ENCODE measurements around the gene NIT1.

The NIT1 gene, protein sequence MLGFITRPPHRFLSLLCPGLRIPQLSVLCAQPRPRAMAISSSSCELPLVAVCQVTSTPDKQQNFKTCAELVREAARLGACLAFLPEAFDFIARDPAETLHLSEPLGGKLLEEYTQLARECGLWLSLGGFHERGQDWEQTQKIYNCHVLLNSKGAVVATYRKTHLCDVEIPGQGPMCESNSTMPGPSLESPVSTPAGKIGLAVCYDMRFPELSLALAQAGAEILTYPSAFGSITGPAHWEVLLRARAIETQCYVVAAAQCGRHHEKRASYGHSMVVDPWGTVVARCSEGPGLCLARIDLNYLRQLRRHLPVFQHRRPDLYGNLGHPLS

DNA sequence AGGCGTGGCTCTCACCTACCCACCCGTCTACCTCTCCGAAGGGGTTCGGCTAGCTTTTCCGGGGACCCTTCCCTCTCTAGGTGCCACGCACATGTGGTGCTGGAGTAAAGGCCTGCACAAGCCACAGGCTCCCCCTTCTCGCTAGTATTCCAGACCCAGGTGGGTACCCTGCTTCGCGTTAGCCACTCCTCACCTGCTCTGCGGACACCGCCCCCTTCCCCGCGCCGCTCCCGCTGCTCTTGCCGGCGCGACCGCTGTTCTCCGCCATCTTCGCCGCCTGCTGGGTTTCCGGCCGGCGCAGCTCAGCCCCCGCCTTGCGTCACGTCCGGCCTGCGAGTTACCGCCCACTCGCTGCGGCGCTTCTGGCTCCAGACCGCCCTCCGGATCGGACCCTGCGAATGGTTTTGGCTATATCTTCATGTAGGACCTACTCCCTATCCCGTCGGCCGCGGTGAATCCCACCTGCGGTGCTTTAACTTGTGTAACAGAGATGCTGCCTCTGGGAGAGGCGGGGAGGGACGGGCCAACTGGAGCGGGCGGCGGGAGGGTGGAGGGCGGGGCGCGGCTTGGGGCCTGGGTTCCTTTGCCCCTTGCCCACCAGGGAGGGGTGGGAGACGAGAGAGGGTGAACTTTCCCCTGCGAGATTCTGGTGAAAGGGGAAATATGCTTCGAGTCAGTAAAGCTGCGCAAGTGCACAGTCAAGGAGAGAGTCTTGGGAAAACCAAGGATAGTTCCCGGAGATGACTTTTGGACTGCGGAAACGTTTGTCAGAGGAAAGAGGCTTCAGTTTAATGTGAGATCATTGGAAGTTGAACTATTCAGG lies at the start of gene NIT1, which contains the start of gene PFDN2:
NIT1 (plus strand) TSS at position 347 of the 823 bp plus-strand sequence; CDS start at position 419, 72 bp downstream.
PFDN2 (minus strand) TSS at position 279 of the 823 bp plus-strand sequence; CDS start at position 268, 11 bp downstream.
- peak; percentile 94 for DNase-seq

DNA sequence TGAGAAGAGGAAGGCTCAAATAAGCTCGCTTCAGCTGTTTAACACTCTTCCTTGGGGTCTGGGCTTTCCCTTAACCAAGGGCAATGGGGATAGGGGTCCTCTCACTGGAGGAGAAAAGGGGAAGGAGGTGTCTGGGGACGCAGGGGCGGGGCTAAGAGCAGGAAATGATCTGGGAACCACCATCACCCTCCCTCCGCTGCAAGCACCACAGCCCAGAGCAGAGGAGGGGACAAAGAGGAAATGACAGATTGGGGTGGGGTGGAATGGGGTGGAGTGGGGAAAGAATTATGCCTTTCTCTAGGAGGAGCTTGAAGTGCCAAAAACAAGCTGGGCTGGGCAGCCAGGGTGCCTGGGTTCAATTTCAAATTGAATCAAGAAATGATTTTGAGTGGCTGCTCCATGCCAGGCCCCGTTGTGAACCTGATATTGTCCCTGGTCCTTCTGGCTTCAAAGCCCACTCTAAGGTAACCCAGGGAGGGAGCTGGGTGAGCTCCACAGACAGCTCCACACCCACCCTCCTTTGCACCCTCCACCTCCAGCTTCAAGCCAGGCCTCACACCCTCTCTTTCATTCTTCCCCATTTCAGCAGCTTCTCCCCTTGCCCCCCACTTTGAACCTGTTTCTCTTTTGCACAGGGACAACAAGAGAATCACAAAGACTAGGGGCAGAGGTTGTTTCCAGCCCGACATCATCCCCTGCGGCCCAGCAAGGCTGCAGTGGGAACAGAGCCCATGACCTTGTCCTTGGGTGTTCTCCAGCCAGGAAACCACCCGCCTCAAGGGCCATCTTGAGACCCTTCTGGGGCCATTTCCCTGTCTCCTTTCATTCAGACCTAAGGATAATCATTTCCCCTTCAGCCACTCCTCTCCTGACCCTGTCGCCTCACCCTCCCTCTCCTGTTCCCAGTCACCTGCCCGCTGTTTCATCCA lies 49.3 kb upstream of the NIT1 start:
- no peak for DNase-seq

DNA sequence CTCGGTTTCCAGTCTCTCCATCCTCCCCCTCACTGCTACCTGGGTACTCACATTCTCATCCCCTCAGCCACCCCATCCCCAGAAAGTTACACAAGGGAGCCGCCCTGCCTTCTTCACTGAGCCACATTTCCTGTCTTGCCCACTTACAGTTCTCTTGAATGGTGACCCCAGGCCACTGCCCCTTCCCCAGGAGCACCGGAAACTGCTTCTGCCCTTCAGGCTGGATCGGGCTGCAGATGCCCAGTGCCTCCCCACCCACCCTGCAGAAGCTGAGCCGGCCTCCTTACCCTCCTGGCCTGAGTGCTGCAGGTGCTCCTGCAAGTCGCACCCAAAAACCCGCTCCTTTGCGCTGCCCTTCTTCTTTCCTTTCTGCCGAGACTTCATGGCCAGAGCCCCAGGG lies 48.7 kb upstream of the NIT1 start:
- DNase-seq: no peak

DNA sequence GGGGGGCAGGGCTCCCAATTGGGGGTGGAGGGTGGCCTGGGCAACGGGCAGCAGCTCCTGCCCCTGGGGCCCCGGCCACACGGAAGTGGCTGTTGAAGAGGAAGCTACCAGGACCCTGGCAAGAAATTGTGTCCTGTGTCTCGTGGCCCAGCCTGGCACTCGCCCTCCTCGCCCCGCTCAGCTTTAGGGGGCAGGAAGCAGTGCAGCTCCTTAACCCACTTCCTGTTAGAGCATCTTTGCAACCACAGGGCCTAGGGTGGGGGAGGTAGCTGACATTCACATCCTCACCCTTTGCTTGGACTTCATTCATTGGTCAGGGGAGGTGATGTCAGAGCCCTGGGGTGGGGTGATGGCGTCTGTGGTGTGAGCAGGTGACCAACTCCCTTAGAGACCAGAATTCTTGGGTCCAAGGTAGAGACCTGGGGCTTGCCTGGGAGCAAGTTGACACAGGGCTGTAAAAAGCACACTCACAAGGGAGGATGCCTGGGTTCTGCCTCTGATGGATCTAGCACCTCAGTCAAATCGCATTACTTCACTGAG lies 48.1 kb upstream of the NIT1 start, which contains the start of gene ARHGAP30:
ARHGAP30 (minus strand) TSS at position 161 of the 540 bp plus-strand sequence. CDS start 267 bp downstream, outside the sequence.
- no peak for DNase-seq

DNA sequence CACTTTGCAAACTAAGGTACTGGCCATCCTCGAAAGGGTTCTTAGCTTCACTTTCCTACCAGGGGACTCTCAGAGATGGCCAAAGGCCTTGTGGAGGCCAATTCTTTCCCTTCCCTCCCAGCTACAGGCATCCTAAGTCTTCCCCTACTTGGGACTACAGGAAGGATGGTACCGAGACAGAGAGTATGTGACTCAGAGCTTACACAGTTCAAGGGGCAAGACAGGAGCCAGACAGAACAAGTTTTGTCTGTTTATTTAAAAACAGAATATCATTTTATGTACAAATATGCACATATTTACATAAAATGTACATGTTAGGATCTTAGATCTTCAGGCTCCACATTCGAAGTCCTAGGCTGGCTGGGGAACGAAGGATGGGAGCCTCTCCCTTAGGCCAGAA lies 47.1 kb upstream of the NIT1 start:
- DNase-seq: no peak

DNA sequence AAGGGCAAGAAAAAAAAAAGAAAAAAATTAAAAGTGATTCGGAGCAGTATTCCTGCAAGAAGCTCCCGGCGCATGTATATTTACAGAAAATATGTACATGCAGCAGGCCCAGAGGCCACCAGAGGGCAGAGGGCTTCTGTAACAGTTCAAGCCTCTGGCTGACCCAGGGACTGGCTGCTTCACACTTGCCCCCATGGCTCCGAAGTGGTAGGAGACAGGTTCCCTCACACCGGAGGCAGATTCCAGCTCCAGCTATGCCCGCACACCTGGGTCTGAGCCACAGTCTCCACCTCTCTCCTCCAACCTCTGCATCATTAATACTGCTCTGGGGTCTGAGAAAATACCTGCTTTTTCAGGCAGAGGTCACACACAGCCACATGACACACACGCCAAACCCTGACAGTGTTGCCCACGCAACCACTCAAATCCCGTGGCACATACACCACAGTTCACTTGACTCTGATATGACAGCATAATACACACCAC lies 46.0 kb upstream of the NIT1 start:
- peak; percentile 22 for DNase-seq

DNA sequence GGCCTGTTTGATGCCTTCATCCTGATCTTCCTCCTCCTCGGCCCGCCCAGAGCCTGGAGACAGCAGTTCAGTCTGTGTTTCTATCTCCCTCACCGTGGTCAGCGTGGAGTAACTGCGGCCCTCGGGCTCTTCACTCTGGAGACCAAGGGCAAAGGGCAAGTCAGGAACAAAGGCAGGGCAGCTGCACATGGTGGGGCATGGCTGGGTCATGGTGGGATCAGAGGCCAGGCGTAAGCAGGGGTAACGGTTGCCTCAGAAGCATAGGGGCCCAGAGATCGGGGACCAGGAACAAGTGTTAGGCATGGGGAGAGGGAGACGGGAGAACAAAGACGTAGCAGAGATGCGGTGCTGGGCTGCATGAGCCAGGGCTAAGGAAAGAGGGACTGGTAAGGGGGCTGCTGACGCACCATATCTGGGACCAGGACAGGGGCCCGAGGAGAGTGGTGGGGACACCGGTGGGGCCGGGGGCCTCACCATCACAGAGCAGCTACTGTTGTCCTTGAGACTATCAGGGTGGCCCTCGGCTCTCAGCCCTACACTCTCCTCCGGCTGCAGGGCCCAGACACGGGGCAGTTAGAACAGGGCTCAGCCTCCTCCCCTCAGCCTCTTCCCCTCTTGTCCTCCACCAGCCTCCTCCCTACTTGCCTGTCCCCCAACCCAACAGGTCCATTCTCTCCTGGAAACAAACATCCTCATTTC lies 45.0 kb upstream of the NIT1 start:
- DNase-seq: no peak

DNA sequence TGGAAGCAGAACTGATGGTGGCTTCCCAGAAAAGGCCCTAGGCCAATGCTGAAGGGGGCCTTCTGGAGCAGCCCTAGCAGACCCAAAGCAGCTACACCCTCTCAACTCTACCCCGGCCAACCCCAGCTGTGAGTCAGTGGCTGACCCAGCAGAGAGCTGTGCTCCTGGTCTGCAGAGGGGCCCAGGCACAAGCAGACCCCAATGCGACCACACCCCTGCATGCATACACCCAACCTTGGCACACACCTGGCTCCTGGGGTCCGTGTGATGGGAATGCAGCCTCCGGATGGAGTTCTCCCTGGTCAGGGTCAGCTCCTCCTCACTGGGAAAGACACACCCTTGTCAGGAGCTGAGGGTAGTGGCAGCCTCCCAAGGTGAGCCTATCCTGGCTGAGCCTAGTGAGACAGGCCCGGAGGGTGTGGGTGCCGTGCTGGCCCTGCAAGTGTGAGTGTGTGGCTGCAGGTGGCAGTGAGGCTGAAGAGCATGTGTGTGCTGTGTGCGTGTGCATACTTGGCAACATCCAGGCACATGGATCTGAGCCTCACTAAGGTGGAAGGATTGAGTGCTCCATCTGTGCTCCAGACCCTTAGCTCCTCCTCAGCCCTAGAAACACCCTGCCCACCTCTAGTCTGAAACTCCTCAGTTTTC lies 44.3 kb upstream of the NIT1 start:
- no peak for DNase-seq

DNA sequence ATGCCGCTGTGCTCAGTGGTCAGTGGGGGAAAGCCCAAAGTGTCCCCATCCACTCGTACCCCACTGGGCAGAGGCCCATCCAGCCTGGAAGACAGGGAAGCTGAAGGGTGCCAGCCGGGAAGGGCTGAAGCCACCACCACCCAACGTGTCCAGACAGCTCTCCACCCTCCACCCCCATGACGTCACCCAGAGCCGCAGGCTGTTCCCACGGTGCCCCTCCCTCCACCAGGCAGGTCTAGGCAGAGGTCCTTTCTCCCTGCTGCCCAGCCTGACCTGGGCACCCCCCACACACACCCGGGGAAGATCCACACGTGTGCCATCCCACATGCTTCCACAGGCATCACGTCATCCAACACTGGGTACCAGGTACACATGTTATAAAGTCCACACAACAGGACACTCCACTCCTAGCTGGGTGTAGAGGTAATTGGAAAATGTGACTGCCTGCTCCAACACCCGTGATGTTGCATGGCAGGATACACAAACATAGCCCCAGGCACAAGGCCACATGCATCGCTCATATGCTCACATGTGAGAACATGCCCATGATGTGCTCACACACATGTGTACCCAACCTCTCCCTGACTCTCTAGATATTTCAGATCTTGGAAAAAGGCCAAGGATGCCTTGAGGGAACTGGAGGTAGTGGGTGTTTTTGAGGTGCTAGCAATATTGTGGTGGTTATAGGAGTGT lies 43.1 kb upstream of the NIT1 start:
- DNase-seq: no peak

DNA sequence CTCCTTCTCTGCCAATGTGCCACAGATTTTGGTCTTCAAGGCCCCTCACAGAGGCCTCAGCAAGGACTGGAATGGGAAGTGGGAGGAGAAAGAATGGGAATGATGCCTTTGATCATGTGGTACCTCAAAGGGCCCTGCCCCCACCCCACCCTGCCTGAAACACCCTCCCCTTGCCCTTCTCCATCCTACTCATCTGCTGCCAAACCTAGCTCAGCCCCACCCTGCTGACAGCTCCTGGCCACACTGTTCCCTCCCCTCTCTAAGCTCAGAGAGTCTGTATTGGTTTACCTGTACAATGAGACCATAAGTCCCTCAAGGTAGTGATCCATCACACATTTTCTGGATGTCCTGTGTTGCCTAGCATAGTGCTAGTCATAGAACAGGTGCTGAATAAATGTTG lies 41.5 kb upstream of the NIT1 start:
- no peak for DNase-seq

DNA sequence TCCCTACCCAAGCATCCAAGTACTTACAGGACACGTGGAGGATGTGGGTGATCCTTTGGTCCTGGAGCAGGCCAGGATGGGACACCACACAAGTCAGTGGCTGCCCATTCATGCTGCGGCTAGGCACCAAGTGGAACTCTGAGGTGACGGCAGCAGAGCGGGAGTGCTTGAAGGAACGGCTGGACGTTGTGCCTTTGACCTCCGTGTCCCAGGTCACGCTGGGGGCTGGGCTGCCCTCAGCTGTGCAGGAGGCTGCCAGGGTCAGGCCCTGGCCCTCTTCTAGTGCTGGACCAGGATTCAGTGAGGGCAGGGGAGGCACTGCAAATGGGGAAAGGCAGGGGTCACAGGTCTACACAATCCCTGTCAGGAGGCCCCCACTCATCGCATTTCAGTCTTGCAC lies 40.5 kb upstream of the NIT1 start:
- no peak for DNase-seq

DNA sequence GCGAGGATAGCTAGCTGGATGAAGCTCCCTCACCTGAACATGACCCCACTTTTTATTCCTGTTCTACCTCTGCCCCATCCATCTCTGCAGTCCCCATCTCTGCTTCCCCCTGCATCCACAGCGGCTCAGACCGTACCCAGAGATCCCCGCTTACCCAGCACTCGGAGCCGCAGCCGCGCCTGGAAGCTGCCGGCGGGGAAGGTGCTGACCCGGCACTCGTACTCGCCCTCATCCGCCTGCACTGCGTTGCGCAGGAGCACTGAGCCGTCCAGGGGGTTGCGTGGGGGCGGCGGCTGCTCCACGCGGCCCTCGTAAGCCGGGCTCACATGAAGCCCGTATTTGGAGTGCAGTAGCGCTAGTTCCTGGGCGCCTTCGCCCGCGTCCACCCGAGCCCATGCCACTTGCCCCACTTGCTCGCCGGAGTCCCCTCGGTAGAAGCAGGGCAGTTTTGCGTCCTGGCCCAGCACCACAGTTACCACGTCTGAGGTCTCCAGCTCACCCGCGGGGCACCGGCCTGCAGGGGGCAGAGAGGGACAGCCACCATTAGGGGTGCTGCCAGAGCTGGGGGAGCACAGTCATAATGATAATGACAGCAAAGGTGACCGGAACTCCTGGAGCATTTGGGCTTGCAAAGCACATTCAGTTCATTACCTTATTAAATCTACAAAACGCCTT lies 38.3 kb upstream of the NIT1 start:
- DNase-seq: no peak

DNA sequence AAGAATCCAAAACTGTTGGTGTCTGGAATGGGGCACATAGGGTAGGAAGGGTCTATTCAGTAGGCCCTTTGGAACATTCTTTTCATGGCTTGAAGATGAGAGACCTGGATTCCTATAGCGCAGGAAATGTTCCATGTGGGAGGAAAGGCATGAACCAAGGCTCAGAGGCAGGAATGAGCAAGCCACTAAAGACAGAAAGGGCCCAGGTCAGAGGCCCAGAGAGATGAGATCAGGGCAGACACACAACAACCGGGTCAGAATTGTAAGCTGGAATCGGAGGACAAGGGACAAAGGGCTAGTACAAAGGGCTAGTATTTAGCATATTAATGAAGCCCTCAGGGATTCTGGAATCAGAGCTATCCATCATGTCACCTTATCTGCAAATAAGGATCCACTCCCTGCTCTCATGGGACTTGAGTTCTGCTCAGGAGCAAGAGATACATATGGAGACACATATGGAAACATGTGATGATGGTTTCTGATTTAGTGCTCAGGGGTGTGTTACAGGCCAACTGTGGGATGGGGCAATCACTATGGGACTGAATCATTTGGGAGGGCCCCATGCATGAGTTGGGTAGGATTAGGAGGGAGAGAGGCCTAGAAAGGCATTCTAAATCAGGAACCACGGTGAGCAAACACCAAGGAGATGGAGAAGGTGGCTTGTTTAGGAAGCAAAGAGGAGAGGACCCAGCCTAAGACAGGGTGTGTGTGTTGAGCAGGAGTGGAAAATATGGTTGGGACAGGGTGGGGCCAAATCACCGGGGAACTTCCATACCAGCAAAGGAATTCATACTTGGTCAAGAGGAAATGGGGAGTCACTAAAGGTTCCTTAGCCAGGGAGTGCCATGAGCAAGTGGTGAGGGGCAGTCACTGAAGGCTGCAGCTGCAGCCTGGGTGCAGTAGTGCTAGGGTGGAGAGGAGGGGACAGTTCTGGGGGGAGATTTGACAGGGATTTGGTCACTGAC lies 37.2 kb upstream of the NIT1 start:
- DNase-seq: no peak

DNA sequence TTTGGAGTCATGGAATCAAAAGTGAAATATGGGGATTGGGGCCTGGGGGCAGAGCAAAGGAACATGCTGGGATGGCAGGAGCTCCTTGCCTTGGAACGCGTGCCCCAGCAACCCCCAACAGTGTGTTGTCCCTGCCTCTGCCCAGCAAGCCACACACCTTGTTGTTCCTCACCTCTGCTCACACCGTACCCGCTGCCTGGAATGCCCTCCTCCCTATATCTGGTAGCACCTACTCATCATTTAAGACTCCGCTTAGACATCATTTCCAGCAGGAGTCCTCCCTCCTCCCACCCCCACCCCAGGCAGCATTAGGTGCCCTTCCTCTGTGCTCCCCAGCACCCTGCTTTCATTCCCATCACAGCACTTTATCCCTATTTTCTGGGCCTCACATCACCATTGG lies 36.4 kb upstream of the NIT1 start:
- DNase-seq: no peak

DNA sequence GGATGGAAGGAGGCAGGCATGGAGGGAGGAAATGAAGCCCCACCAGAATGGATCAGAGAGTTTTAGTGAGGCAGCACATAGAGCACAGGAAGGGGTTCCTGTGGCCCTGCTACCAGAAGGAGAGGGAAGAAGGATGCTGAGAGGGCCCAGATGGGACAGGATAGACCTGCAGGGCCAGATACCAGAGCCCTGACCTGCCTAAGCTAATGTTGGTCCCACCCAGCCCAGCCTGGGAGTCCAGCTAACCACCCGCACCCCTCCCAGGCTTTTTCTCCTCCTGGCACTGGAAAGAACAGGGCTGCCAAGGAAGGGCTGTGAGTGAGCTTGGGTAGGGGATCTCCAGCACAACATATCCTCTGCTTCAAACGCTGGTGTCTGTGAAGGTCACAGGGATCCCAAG lies 35.4 kb upstream of the NIT1 start:
- no peak for DNase-seq

DNA sequence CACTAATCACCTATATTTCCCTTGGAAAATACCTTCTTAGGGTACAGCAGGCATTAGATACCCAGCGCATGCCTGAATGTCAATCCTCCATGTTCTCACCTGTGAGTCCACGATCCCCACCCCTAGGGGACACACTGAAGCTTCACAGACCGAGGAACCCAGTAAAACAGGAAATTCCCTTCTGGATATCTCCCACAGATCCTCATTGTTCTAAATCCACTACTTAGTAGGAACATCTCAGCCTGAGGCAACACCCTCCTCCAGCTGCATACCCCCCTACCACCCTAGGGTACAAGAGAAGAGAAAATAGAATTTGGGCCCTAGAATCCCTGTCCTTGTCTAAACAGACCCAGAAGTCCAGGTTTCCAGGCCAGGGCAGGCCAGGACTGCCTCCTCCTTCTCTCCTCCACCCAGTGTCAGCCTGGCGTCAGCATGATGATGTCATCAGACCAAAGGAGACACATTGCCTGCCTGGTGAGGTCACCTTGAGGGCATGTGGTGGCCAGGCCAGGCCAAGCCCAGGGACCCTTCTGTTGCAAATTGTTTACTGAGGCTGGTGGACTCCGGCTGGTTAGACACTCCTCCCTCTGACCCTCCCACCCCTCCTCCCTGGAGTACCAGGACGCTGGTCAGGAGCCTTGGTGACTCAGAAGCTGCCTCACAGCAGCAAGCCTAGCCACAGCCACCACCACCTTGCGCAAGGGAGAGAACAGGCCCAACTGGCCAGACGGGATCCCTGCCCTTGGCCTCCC lies 34.7 kb upstream of the NIT1 start:
- DNase-seq: no peak

DNA sequence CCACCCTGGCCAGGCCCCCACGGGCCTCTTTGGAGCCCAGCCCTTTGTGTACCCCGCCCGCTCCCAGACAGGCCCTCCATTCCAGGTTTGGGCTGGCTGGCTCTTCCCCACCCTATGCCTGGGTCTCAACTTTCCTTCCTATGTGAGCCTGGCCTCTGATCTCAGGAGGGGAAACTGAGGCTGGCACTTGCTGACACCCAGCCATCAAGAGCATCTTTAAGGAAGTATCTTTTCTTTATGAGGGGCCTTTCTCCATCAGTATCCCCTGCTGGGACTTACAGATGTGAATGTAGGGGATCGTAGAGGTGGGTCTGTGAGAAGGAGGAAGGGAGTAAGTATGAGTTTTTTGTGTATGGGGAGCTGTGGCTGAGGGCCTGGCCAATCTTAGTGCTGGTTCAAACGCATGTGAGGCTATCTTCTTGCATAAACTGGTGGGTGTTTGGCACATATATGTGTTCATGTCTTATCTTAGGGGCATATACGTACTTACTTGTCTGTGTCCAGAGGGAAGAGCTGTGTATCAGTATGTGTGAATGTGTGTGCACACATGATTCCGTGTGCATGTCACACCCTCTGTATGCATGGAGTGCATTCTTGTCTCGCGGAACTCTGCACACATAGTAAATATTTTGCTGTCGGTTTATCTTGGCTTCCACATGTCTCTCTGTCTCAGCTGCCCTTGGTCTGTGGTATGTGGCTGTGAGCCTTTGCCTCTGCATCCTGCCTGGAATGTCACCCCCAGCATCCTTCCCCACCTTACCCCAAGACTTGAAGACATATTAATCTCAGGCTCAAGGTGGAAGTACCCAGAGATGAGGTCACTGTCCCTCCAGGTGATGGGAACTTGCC lies 33.9 kb upstream of the NIT1 start:
- no peak for DNase-seq

Measured in retina (tissue), 1 donor.